Stimulated activated CD4-positive, alpha-beta T cell treated with anti-CD3 and anti-CD28 coated beads, Interleukin-1b, Interleukin-23, amount 100 ng/mL, for 24 hours (primary cell): Measurements from ENCODE around the gene MAP4K4.
A peak's percentile ranks its signal among the peaks of the same experiment; 100 is the strongest.

Experiments
- DNase-seq, 4 experiments: peaks; one replicate each; pipeline ENCODE4 v3.0.0-alpha.2; 2020; ENCODE audit warnings: low read depth in 4 of 4, low spot score in 1 of 4

Gene MAP4K4

DNA sequence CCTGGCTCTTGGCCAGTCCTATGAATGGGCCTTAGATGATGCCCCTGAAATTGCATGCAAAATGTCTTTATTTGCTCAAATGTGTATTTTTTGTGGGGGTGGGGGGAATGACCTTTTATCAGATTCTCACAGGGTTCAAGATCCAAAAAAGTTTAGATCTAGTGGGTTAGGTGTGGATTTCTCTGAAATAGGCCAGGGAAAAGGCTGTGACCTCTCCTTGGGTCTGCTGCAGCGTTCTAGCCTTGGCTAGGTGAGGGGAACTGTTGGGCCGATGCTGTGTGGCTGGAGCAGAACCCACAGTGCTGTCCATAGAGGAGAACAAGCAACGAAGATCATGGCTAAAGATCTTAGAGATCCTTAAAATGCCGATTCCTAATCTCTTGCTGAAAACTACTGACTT is 163.9 kb downstream of the MAP4K4 start:
- DNase-seq: no peak

DNA sequence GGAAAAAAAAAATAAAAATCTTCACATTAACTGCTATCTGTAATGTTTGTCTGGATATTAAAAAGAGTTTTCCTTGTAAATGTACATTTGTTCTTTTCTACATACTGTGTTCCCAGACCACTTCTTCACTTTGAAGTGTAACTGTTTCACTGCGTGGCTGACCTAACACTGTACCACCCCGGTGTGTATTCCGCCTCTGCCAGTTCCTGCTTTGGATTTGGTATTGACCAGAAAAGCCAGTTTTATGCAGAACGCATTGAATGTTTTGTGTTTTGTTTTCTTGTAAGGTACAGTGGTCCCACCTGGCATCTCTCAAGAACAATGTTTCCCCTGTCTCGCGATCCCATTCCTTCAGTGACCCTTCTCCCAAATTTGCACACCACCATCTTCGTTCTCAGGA is 166.0 kb downstream of the MAP4K4 start:
- no peak for DNase-seq

- DNase-seq: no peak
These were observed 166.9 kb downstream of the MAP4K4 start for GRCh38 chr2:101864426-101864825.

DNA sequence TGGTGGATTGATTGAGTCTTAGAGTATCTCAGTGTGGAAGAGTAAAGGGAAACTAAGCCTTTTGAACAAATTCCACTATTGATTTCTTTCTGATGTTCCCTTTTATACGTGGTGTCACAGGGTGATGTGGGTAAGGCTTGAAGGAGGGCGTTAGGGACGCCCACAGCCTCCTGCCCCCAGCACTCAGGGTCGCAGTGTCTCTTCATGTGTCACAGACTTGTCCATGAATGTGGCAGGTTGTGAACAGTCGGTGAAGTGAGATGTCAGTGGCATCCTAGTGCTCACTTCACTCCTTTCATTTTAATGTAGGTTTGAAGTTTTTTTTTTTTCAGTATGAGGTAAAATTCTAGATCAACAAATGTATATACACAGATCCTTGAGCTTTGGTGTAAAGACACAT is 171.0 kb downstream of the MAP4K4 start:
- no peak for DNase-seq

- DNase-seq: no peak
These were observed 172.0 kb downstream of the MAP4K4 start for GRCh38 chr2:101869527-101869926.

DNA sequence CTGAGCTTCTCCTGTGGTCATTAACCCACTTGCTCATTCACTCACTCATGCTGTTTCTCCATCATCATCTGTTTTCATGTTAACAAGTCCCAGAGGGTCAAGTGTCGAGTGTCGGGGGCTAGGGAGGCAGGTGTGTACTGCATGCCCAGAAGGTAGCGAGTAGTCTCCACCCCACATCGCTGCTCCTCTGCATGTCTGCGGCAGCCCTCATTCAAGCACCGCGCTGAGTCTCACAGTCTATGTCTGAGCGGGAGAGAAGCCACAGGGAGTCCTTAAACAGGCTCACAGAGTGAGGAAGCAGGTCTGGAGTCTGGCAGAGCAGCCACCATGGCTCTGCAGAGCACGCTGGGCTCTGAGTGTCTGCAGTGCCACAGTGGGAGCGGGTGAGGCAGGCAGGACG is 172.9 kb downstream of the MAP4K4 start:
- DNase-seq: no peak

- DNase-seq: no peak
These were observed 174.0 kb downstream of the MAP4K4 start for GRCh38 chr2:101871480-101871879.

GRCh38 chr2:101872480-101872879 is 175.0 kb downstream of the MAP4K4 start:
- no peak for DNase-seq

DNA sequence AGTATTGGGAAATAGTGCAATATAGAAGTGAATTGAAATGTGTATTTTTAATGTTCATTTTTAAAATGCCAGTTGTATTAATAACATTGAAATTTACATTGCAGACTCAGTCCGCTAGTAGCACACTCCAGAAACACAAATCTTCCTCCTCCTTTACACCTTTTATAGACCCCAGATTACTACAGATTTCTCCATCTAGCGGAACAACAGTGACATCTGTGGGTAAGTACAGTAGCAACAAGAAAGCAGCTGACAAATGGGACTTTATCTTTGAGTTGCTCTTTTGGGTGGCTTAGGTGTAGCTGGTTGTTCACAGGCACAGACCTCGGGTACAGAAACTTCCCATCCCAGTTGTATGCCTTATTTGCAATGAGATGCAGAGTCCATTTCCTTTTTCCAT is 176.0 kb downstream of the MAP4K4 start:
- DNase-seq: no peak

GRCh38 chr2:101874069-101874468 is 176.6 kb downstream of the MAP4K4 start:
- DNase-seq: no peak

- DNase-seq: no peak
These were observed 182.0 kb downstream of the MAP4K4 start for GRCh38 chr2:101879466-101879865.

DNA sequence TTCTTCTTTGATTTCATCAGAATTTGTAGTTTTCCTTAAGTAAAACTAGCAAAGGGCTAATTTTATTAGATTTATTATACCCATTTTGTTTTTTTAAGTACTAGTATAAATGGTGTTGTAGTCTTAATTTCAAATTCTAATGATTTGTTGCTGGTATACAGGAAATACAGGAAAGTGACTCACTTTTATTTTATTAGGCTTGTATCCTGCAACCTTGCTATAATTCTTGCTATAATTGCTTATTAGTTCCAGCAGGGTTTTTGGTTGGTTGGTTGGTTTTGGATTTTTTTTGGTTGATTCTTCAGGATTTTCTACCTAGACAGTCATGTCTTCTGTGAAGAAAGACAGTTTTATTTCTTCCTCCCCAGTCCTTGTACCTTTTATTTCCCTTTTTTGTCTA is 183.6 kb downstream of the MAP4K4 start:
- DNase-seq: no peak

DNA sequence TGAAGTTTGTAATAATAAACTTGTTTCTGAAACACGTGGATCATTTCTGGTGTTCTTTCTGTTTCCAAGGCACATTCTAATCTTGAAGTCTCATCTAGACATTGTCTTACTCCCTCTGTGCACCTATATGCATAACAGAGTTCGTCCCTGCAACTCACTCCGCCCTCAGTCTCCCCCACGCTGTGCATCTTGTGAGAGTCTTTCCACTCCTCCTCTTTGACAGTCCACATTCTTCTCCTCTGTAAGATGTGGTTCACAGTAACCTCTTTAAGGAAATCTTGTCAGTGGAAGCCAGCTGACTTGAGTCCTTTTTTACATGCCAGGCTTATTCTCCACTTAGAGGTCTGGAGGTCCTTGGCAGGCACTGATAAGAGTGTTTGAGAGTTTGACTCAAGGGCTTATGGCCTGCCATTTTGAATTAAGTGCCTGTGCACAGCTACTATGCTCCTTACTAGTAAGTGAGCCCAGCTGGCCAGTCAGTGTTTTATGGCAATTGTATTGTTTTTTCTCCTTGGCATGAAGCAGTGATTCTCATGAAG is 185.3 kb downstream of the MAP4K4 start:
- DNase-seq: no peak

GRCh38 chr2:101883860-101884259 is 186.4 kb downstream of the MAP4K4 start:
- DNase-seq: peak in 1 of 4 experiments; percentile 11

DNA sequence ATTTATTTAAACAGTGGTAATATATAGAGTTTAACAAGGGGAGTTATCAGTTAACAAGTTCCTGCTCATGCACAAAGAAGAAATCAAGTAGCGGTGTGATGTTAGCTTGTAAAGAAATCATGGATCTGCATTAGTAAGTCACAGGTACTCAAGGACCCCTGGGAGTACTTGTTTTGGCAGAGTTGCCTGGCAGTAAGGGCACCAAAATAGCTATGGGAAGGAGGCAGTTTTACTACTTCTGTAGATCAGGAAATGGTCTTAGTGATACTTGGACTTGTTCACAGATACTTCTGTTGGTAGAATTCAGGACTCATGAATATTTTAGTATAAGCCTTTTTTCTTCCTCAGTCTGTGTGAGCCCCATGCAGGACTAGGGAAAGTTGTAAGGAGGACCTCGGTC is 186.9 kb downstream of the MAP4K4 start:
- DNase-seq: no peak

- no peak for DNase-seq
These were observed 189.8 kb downstream of the MAP4K4 start for GRCh38 chr2:101887328-101887727.

DNA sequence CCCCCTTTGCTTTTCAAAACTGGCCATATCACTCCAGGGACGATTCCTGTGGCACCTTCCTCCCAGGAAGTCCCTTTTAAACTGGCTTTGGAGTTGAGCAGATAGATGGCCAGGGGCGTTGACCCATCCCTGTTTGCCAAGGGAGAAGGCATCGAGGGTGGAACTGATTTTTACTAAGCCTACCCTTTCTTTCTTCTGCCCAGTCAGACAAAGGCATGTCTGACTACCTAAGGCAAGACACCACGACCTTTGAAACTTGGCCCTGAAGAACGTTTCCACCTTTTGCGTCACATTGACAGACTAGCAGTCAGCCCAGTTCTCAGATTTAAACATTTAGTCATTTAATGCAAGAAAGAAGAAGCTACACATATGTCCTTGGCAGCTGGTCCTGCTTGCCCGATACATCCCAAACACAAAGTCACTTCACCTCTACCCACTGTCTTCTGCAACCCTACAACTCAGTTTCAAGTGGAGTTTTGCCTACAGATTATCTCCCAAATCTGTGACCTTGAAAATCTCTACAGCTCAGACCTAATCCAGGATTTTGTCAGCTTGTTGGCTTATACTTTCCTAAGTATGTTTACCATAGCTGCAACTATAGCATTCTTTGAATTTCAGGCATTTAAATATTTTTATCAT is 192.1 kb downstream of the MAP4K4 start:
- no peak for DNase-seq

- no peak for DNase-seq
These were observed 194.9 kb downstream of the MAP4K4 start for GRCh38 chr2:101892377-101892776.

DNA sequence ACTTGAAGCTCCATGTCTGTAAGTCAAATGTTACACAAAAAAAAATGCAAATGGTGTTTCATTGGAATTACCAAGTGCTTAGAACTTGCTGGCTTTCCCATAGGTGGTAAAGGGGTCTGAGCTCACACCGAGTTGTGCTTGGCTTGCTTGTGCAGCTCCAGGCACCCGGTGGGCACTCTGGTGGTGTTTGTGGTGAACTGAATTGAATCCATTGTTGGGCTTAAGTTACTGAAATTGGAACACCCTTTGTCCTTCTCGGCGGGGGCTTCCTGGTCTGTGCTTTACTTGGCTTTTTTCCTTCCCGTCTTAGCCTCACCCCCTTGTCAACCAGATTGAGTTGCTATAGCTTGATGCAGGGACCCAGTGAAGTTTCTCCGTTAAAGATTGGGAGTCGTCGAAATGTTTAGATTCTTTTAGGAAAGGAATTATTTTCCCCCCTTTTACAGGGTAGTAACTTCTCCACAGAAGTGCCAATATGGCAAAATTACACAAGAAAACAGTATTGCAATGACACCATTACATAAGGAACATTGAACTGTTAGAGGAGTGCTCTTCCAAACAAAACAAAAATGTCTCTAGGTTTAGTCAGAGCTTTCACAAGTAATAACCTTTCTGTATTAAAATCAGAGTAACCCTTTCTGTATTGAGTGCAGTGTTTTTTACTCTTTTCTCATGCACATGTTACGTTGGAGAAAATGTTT is 196.3 kb downstream of the MAP4K4 start:
- DNase-seq: no peak

GRCh38 chr2:101895039-101895438 is 197.5 kb downstream of the MAP4K4 start:
- DNase-seq: no peak

- no peak for DNase-seq
These were observed 198.4 kb downstream of the MAP4K4 start for GRCh38 chr2:101895819-101896322.

DNA sequence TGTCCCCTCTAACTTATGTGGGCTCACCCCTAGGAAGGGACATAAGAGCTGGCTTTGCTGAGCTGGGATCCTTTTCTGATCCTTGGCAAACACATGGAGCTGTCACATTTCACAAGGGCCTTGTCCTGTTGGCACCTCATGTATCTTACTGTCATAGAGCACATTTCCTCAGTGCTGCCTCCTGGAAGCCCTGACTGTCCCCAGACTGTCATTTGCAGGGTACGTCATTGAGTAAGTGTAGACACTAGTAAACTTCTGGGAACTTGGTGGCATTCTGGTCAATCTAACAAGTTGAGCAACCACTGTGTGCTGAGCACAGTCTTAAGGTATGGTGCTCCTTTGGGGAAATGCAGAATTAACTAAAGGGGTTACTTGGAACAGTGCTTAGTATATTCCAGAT is 199.8 kb downstream of the MAP4K4 start:
- DNase-seq: no peak

DNA sequence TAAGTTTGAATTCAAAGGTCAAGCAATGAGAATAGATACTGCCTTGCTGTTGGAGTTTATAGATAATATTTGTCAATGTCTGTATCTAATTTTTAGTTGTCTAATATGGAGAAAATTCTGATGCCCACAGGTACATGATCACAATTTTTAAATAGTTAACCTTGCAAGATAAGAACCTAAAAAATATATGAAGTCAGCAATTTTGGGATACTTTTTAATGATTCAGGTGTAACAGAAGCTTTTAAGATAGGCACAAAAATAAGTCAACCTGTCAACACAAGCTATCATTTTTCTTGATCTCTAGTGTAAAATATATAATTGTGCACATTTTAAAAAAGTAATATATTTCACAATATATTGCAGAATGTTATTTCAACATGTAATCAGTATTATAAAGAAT is 201.8 kb downstream of the MAP4K4 start:
- no peak for DNase-seq
